ENCODE results near the gene ZEB2.

The ZEB2 gene

DNA sequence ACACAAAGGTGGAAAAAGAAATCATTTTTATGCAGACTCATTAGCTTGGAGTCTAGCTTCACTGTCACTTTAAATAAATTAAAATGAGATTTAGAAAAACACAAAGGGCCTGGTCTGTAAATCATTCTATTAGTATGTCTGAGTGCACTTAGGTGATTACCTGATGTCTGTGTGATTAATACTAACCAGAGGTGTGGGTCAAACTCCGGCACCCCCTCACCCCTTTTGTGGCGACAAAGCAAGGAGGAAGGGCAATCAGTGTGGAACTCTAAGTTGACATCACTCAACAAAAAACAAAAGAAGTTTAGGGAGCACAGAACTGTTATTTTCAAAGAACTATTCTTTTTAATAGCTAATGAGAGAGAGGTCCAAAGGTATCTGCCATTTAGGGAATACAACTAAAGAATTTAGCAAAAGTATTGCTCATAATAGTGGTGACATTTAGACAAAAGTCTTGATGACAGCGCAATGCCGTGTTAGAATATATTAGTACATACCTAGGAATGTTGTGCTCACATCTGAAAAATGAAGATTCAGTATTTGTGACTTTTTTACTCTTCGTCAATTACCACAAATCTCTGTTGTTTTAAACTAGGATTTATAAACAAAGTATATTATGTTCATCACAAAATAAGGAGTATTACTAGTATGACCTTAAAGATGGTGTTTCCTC is 66.3 kb downstream of the ZEB2 start:
- no peak overlapping the region for H2AFZ ChIP-seq (ENCODE audit: low read depth)
- H3K4me3 ChIP-seq (IDR thresholded peaks at IDR 0.05; ENCODE audit: insufficient read depth, low read depth, low read length), result no peak overlapping the region
- no peak overlapping the region for H3K4me2 ChIP-seq
- TF ChIP-seq, protein P1, sequence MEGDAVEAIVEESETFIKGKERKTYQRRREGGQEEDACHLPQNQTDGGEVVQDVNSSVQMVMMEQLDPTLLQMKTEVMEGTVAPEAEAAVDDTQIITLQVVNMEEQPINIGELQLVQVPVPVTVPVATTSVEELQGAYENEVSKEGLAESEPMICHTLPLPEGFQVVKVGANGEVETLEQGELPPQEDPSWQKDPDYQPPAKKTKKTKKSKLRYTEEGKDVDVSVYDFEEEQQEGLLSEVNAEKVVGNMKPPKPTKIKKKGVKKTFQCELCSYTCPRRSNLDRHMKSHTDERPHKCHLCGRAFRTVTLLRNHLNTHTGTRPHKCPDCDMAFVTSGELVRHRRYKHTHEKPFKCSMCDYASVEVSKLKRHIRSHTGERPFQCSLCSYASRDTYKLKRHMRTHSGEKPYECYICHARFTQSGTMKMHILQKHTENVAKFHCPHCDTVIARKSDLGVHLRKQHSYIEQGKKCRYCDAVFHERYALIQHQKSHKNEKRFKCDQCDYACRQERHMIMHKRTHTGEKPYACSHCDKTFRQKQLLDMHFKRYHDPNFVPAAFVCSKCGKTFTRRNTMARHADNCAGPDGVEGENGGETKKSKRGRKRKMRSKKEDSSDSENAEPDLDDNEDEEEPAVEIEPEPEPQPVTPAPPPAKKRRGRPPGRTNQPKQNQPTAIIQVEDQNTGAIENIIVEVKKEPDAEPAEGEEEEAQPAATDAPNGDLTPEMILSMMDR (conservative IDR thresholded peaks at IDR 0.05; ENCODE audit: low read depth, low read length), result no peak
- no peaks in the 10 kb centered on the region for H4K20me1 ChIP-seq (ENCODE audit: insufficient read depth)
- H3K9ac ChIP-seq, result no peak overlapping the region
- no peaks in the 10 kb centered on the region for H3K79me2 ChIP-seq (ENCODE audit: insufficient read depth, low read depth)
- no peak overlapping the region for H3K27ac ChIP-seq
- peaks cover 3% of the 10 kb centered on the region for H3K4me1 ChIP-seq (ENCODE audit: low read depth, poor library complexity, severe bottlenecking)
- H3K36me3 ChIP-seq (ENCODE audit: insufficient read depth), result no peaks in the 10 kb centered on the region
- no peaks in the 10 kb centered on the region for H3K27me3 ChIP-seq (ENCODE audit: insufficient read depth, low read depth)

DNA sequence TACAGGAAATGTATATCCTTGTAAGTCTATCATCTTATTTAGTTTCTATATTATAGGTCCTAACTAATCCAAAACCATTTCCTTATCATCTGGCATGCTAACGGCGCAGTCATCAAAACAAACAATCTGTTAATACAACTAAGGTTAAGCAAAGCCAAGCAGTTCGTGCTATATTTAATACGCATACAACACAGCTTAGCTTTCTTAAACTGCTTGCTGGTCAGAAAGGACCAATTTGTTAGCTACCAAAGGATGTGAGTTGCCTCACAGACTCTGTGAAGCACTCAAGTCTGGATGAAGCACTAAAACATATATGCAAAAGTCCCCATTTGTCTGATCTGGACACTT is 67.0 kb downstream of the ZEB2 start:
- TF ChIP-seq, protein P1 (conservative IDR thresholded peaks at IDR 0.05; ENCODE audit: low read depth, low read length), result no peak
- H3K9ac ChIP-seq, result no peak overlapping the region
- H3K27me3 ChIP-seq (ENCODE audit: insufficient read depth, low read depth), result no peaks in the 10 kb centered on the region
- no peaks in the 10 kb centered on the region for H4K20me1 ChIP-seq (ENCODE audit: insufficient read depth)
- no peak overlapping the region for H3K27ac ChIP-seq
- H2AFZ ChIP-seq (ENCODE audit: low read depth), result no peak overlapping the region
- no peak overlapping the region for H3K4me2 ChIP-seq
- no peaks in the 10 kb centered on the region for H3K79me2 ChIP-seq (ENCODE audit: insufficient read depth, low read depth)
- no peaks in the 10 kb centered on the region for H3K36me3 ChIP-seq (ENCODE audit: insufficient read depth)
- no peaks in the 10 kb centered on the region for H3K4me1 ChIP-seq (ENCODE audit: low read depth, poor library complexity, severe bottlenecking)
- no peak overlapping the region for H3K4me3 ChIP-seq (IDR thresholded peaks at IDR 0.05; ENCODE audit: insufficient read depth, low read depth, low read length)

DNA sequence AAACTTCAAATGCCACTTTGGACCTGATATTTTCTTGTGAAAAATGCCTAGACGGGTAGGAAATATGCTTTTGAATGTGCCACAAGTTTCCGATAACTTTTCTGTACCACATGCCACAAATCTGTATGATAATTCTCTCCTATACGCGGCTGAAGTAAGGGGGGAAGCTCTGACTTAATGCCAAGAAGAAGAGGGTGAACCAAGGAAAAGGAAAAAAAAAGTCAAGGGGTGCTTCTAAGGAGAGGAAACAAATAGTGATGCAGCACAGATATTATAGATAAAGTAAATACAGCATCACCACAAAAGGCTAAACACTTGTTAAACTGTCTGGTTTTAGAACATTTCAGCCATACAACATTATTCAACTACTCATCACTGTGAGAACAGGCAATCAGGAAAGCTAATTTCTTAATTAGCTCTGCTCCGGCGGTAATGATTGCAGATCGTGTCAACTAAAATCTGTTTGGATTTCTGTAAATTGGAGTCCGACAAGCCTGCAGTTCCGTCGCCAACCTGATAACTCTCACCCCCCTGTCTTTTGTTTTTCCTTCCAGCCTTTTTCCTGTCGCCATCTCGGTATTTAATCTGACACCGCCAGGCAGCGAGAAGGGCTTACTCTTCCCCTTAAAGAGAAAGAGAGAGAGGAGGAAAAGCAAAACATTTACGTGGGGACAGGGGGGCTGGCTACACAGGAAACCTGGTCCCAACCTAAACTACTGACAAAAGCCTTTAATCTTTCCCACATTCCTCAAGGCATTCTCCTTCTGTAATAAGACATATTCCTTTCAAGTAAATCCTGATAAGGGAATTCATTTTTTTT is 67.5 kb downstream of the ZEB2 start:
- no peaks in the 10 kb centered on the region for H3K27me3 ChIP-seq (ENCODE audit: insufficient read depth, low read depth)
- H3K4me3 ChIP-seq (IDR thresholded peaks at IDR 0.05; ENCODE audit: insufficient read depth, low read depth, low read length), result no peak overlapping the region
- TF ChIP-seq, protein P1 (conservative IDR thresholded peaks at IDR 0.05; ENCODE audit: low read depth, low read length), result no peak
- H3K4me2 ChIP-seq, result no peak overlapping the region
- no peaks in the 10 kb centered on the region for H3K4me1 ChIP-seq (ENCODE audit: low read depth, poor library complexity, severe bottlenecking)
- H3K27ac ChIP-seq, result no peak overlapping the region
- H3K79me2 ChIP-seq (ENCODE audit: insufficient read depth, low read depth), result no peaks in the 10 kb centered on the region
- no peak overlapping the region for H2AFZ ChIP-seq (ENCODE audit: low read depth)
- H3K9ac ChIP-seq, result no peak overlapping the region
- H3K36me3 ChIP-seq (ENCODE audit: insufficient read depth), result no peaks in the 10 kb centered on the region
- no peaks in the 10 kb centered on the region for H4K20me1 ChIP-seq (ENCODE audit: insufficient read depth)

DNA sequence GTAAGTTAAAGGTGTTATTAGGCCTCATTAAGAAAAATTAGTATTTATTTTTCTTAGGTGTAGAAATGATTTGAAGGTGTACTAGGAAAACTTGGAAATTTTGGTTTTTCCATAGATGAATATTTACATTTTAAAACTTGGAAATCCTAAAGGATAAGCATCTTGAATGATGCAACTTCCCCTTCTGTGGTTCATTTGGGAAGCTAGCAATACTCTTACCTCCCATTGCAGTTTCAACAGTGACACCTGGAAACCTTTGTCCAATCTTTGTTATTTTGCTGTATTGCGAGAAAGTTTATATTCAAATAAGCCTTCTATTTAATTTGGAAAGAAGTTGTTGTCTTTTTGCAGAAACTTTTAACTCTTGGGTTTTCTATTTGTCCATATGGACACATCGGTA is 68.5 kb downstream of the ZEB2 start:
- Histone ChIP-seq H3K27ac (no peak overlapping the region), H3K36me3 (ENCODE audit: insufficient read depth) (no peaks in the 10 kb centered on the region), H3K4me1 (ENCODE audit: low read depth, poor library complexity, severe bottlenecking) (no peaks in the 10 kb centered on the region), H2AFZ (ENCODE audit: low read depth) (no peak overlapping the region), H3K4me3 (IDR thresholded peaks at IDR 0.05; ENCODE audit: insufficient read depth, low read depth, low read length) (no peak overlapping the region), H3K4me2 (no peak overlapping the region), H3K9ac (no peak overlapping the region), H3K79me2 (ENCODE audit: insufficient read depth, low read depth) (no peaks in the 10 kb centered on the region), H4K20me1 (ENCODE audit: insufficient read depth) (no peaks in the 10 kb centered on the region), H3K27me3 (ENCODE audit: insufficient read depth, low read depth) (no peaks in the 10 kb centered on the region)
- TF ChIP-seq, protein P1 (conservative IDR thresholded peaks at IDR 0.05; ENCODE audit: low read depth, low read length), result no peak

Measured in KMS-11 (cell line).